H9 (cell line): Measurements from ENCODE around the gene TASOR2. TPM values are rescaled to one million over a fixed set of nuclear protein-coding genes. Genes with fewer than 3 reads are reported as not detected.
A peak's percentile ranks its signal among the peaks of the same experiment; 100 is the strongest.

ENCODE experiments used
- DNase-seq: peaks from one replicate; pipeline ENCODE4 v3.0.0-alpha.2; 2017
- H2AFZ ChIP-seq: one replicate; pipeline ENCODE4 v1.6.1; 2013; ENCODE audit warnings: mild to moderate bottlenecking, low read length, control low read depth, moderate library complexity
- H2AK5ac ChIP-seq: 2 replicates; pipeline ENCODE4 v1.6.1; 2013; ENCODE audit warnings: low read length, control low read depth, mixed read lengths; ENCODE audit not compliant: insufficient read length
- H2BK120ac ChIP-seq: one replicate; pipeline ENCODE4 v1.6.1; 2013; ENCODE audit warnings: low read depth, mild to moderate bottlenecking, low read length, control low read depth, inconsistent platforms; ENCODE audit not compliant: poor library complexity, severe bottlenecking
- H2BK12ac ChIP-seq: 2 replicates; pipeline ENCODE4 v1.6.1; 2013; ENCODE audit warnings: low read length, control low read depth, mixed read lengths, low read depth; ENCODE audit not compliant: insufficient read length
- H2BK15ac ChIP-seq: 2 replicates; pipeline ENCODE4 v1.6.1; 2013; ENCODE audit warnings: low read depth, low read length, control low read depth
- H2BK20ac ChIP-seq: one replicate; pipeline ENCODE4 v1.6.1; 2013; ENCODE audit warnings: low read depth, mild to moderate bottlenecking, low read length, control low read depth, inconsistent platforms; ENCODE audit not compliant: poor library complexity, severe bottlenecking
- H2BK5ac ChIP-seq: 2 replicates; pipeline ENCODE4 v1.6.1; 2013; ENCODE audit warnings: low read length, control low read depth, mixed read lengths; ENCODE audit not compliant: insufficient read length
- H3K14ac ChIP-seq: 2 replicates; pipeline ENCODE4 v1.6.1; 2013; ENCODE audit warnings: low read length, control low read depth; ENCODE audit not compliant: insufficient read depth
- H3K18ac ChIP-seq: 2 replicates; pipeline ENCODE4 v1.6.1; 2013; ENCODE audit warnings: low read depth, mild to moderate bottlenecking, mixed read lengths, low read length, control low read depth; ENCODE audit not compliant: insufficient read length
- H3K23ac ChIP-seq: 2 replicates; pipeline ENCODE4 v1.6.1; 2013; ENCODE audit warnings: low read length, control low read depth, mixed read lengths, low read depth; ENCODE audit not compliant: insufficient read length
- H3K23me2 ChIP-seq: 2 replicates; pipeline ENCODE4 v1.6.1; 2013; ENCODE audit warnings: low read depth, mild to moderate bottlenecking, mixed read lengths, low read length, control low read depth; ENCODE audit not compliant: insufficient read length, poor library complexity, severe bottlenecking
- H3K27ac ChIP-seq: 2 replicates; pipeline ENCODE4 v1.5.1; 2013; ENCODE audit warnings: low read length, control low read depth, mixed read lengths, low read depth; ENCODE audit not compliant: insufficient read length
- H3K27me3 ChIP-seq: 2 replicates; pipeline ENCODE4 v1.6.1; 2013; ENCODE audit warnings: low read length, control low read depth, inconsistent platforms; ENCODE audit not compliant: insufficient read depth
- H3K4ac ChIP-seq: 2 replicates; pipeline ENCODE4 v1.6.1; 2013; ENCODE audit warnings: low read depth, mild to moderate bottlenecking, control low read depth, inconsistent platforms, low read length, moderate library complexity
- H3K4me1 ChIP-seq: 2 replicates; pipeline ENCODE4 v1.6.1; 2013; ENCODE audit warnings: low read length, control low read depth, inconsistent platforms; ENCODE audit not compliant: insufficient read depth
- H3K4me2 ChIP-seq: 2 replicates; pipeline ENCODE4 v1.6.1; 2013; ENCODE audit warnings: low read length, control low read depth, mixed read lengths; ENCODE audit not compliant: insufficient read length, insufficient read depth
- H3K56ac ChIP-seq: 2 replicates; pipeline ENCODE4 v1.6.1; 2013; ENCODE audit warnings: low read depth, mild to moderate bottlenecking, mixed read lengths, low read length, control low read depth; ENCODE audit not compliant: insufficient read length
- H3K79me1 ChIP-seq: 2 replicates; pipeline ENCODE4 v1.6.1; 2013; ENCODE audit warnings: low read depth, mild to moderate bottlenecking, moderate library complexity, low read length, control low read depth, inconsistent platforms; ENCODE audit not compliant: insufficient read depth, poor library complexity, severe bottlenecking
- H3K79me2 ChIP-seq: 2 replicates; pipeline ENCODE4 v1.6.1; 2013; ENCODE audit warnings: low read length, control low read depth, inconsistent platforms; ENCODE audit not compliant: insufficient read depth
- H3K9ac ChIP-seq: 2 replicates; pipeline ENCODE4 v1.6.1; 2013; ENCODE audit warnings: low read length, control low read depth, mixed read lengths; ENCODE audit not compliant: insufficient read length; ENCODE audit errors: extremely low read depth
- H3K9me3 ChIP-seq: one replicate; pipeline ENCODE4 v1.6.1; 2013; ENCODE audit warnings: low read depth, low read length, inconsistent platforms; ENCODE audit not compliant: control insufficient read depth
- H3T11ph ChIP-seq: one replicate; pipeline ENCODE4 v1.6.1; 2013; ENCODE audit warnings: mild to moderate bottlenecking, low read length, control low read depth, inconsistent platforms
- H4K20me1 ChIP-seq: one replicate; pipeline ENCODE4 v1.6.1; 2013; ENCODE audit not compliant: control insufficient read depth, insufficient read length, insufficient read depth
- H4K5ac ChIP-seq: 2 replicates; pipeline ENCODE4 v1.6.1; 2013; ENCODE audit warnings: low read depth, mild to moderate bottlenecking, mixed read lengths, low read length, control low read depth; ENCODE audit not compliant: insufficient read length
- H4K8ac ChIP-seq: replicated peaks from 2 replicates; pipeline ENCODE4 v1.6.1; 2013; ENCODE audit warnings: low read length, control low read depth, mixed read lengths, low read depth; ENCODE audit not compliant: insufficient read length
- H4K91ac ChIP-seq: 2 replicates; pipeline ENCODE4 v1.6.1; 2013; ENCODE audit warnings: low read depth, mild to moderate bottlenecking, moderate library complexity, mixed read lengths, low read length, control low read depth; ENCODE audit not compliant: insufficient read length
- H3K27ac Mint-ChIP-seq, 3 experiments: 2 replicates in 2 of 3; 3 replicates in 1 of 3; pipeline ENCODE4 v1.8.0; 2020 to 2021; ENCODE audit warnings: mixed read lengths in 3 of 3, mild to moderate bottlenecking in 1 of 3, moderate library complexity in 1 of 3
- H3K27me3 Mint-ChIP-seq: 2 replicates; pipeline ENCODE4 v1.8.0; 2021; ENCODE audit warnings: low read depth, mild to moderate bottlenecking, moderate library complexity, mixed read lengths
- H3K36me3 Mint-ChIP-seq, 3 experiments: 2 replicates in 2 of 3; 3 replicates in 1 of 3; pipeline ENCODE4 v1.8.0; 2020 to 2021; ENCODE audit warnings: low read depth in 3 of 3, mixed read lengths in 3 of 3; ENCODE audit not compliant: insufficient read depth in 1 of 3
- H3K4me1 Mint-ChIP-seq, 2 experiments: 2 replicates each; pipeline ENCODE4 v1.8.0; 2020; ENCODE audit warnings: mixed read lengths in 2 of 2
- H3K4me3 Mint-ChIP-seq, 2 experiments: 2 replicates in 1 of 2; 3 replicates in 1 of 2; pipeline ENCODE4 v1.8.0; 2020 to 2021; ENCODE audit warnings: mild to moderate bottlenecking in 2 of 2, mixed read lengths in 2 of 2, moderate library complexity in 1 of 2
- H3K9me3 Mint-ChIP-seq, 2 experiments: 2 replicates in 1 of 2; 3 replicates in 1 of 2; pipeline ENCODE4 v1.8.0; 2020; ENCODE audit warnings: mild to moderate bottlenecking in 2 of 2, mixed read lengths in 2 of 2, moderate library complexity in 1 of 2
- WGBS: extraction: QIAGEN DNeasy Blood & Tissue Kit; methylation state at CpG from one replicate; pipeline ENCODE4 v1.1.7; 2013; ENCODE audit warnings: missing lambda C conversion rate, low lambda C conversion rate, mixed read lengths; ENCODE audit not compliant: insufficient read length; ENCODE audit errors: extremely low coverage; 5-methylcytosine and 5-hydroxymethylcytosine counted together
- total RNA-seq: library from RNA; stranded (reverse); gene quantifications from 2 replicates; pipeline ENCODE4 v1.2.1, GENCODE V29; 2021
- TF ChIP-seq, protein P1 (sequence below): fragments of 200-600 bp; sonication (generic); conservative IDR thresholded peaks from 3 replicates; pipeline ENCODE4 v1.8.0; 2021; ENCODE audit warnings: antibody characterized with exemption, mild to moderate bottlenecking

The TASOR2 gene
- total RNA-seq, 1 experiment from 2014 or later = 64.5 TPM

DNA sequence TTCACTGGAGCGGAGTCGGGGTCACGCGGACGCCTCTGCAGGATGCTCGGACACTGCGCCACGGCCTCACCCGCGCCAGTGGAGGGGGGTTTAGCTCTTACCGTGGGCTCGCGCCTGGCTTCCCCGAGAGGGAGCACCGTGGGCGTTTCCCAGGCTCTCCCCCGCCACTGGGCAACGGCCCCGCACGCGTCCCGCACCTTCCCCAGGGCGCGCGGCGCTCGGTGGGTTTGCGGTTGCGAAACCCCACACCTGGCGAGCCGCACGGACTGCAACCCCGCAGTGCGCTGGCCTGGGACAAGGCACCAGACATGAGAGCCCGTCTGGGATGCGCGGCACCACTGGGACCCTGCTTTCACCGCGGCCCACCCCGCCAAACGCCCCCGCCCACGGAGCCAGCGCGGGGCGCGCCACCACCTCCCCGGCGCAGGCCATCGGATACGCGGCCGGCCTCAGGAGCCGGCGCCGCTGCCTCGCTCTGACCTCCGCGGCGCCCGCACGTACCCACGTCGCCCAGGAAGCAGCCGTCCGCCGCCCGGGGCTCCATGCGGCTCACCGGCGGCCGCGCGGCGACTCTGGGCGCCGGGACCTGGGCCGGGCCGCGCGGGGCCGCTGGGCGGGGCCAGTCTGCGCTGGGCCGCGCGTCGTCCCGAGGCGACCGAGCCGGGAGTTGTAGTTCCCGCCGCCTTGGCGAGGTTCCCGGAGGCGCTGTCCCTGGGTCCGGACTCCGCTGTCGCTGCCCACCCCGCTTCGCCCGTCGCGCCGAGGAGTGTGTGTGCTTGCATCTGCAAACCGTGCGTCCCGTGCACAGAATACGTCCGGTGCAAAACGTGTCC, 18.4 kb upstream of the TASOR2 start, which contains the start of gene ASB13:
ASB13 (minus strand) TSS at position 588 of the 833 bp plus-strand sequence; CDS start at position 544, 44 bp downstream.
- H3K27me3 ChIP-seq = no peaks in the 10 kb centered on the region

More for the DNA sequence above, 18.4 kb upstream of the TASOR2 start, which contains the start of gene ASB13:
- H3T11ph ChIP-seq = no peak within 1 kb of the TSS
- no peaks in the 10 kb centered on the region for H3K79me2 ChIP-seq
- H3K27ac Mint-ChIP-seq = peak within 1 kb of the TSS in 1 of 3 experiments; percentile 57; a peak in 1 of 7 replicates
- DNase-seq = peak; percentile 72
- H3K56ac ChIP-seq = no peak within 1 kb of the TSS
- no peak within 1 kb of the TSS for H3K4ac ChIP-seq
- no peaks in the 10 kb centered on the region for H4K20me1 ChIP-seq
- H2BK120ac ChIP-seq = no peak within 1 kb of the TSS
- no peak within 1 kb of the TSS for H2AK5ac ChIP-seq
- peaks cover 4% of the 10 kb centered on the region for H3K23me2 ChIP-seq
- peak within 1 kb of the TSS; percentile 91 for H3K4me2 ChIP-seq
- H2AFZ ChIP-seq = no peak within 1 kb of the TSS
- no peak within 1 kb of the TSS for H2BK20ac ChIP-seq
- TF ChIP-seq, protein P1, sequence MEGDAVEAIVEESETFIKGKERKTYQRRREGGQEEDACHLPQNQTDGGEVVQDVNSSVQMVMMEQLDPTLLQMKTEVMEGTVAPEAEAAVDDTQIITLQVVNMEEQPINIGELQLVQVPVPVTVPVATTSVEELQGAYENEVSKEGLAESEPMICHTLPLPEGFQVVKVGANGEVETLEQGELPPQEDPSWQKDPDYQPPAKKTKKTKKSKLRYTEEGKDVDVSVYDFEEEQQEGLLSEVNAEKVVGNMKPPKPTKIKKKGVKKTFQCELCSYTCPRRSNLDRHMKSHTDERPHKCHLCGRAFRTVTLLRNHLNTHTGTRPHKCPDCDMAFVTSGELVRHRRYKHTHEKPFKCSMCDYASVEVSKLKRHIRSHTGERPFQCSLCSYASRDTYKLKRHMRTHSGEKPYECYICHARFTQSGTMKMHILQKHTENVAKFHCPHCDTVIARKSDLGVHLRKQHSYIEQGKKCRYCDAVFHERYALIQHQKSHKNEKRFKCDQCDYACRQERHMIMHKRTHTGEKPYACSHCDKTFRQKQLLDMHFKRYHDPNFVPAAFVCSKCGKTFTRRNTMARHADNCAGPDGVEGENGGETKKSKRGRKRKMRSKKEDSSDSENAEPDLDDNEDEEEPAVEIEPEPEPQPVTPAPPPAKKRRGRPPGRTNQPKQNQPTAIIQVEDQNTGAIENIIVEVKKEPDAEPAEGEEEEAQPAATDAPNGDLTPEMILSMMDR = no peak; the same call in 2 of the 3 replicates
- H3K4me1 Mint-ChIP-seq = peaks cover 29 to 34% of the 10 kb centered on the region in 2 experiments
- no CpG with 5 or more reads among the region's 112 CpGs for WGBS
- H3K23ac ChIP-seq = no peak within 1 kb of the TSS
- peak within 1 kb of the TSS; percentile 49 for H3K14ac ChIP-seq
- H3K4me3 Mint-ChIP-seq = peak within 1 kb of the TSS; percentile 79 to 95
- no peak within 1 kb of the TSS for H2BK12ac ChIP-seq
- no peaks in the 10 kb centered on the region; a peak in 1 of 7 replicates for H3K36me3 Mint-ChIP-seq
- H4K91ac ChIP-seq = no peak within 1 kb of the TSS
- no peak within 1 kb of the TSS for H3K27ac ChIP-seq
- no peaks in the 10 kb centered on the region for H3K9me3 Mint-ChIP-seq
- no peak within 1 kb of the TSS for H3K18ac ChIP-seq
- no peak within 1 kb of the TSS for H4K8ac ChIP-seq
- peak within 1 kb of the TSS; percentile 48 for H3K9ac ChIP-seq
- no peaks in the 10 kb centered on the region for H3K79me1 ChIP-seq
- H3K9me3 ChIP-seq = no peaks in the 10 kb centered on the region
- no peak within 1 kb of the TSS for H2BK5ac ChIP-seq
- no peak within 1 kb of the TSS for H2BK15ac ChIP-seq
- peaks cover 10% of the 10 kb centered on the region; the same call in 1 of the 2 replicates for H3K4me1 ChIP-seq
- H3K27me3 Mint-ChIP-seq = peaks cover 10% of the 10 kb centered on the region
- H4K5ac ChIP-seq = no peak within 1 kb of the TSS
